GM12878 (cell line): ENCODE data around the gene CDX1. TPM values are rescaled to one million over a fixed set of nuclear protein-coding genes. Genes with fewer than 3 reads are reported as not detected.

Experiments used
- ATAC-seq: fragments of 200-7000 bp; cut with Tn5 transposase; 3 replicates; pipeline ENCODE4 v1.9.1; 2020; ENCODE audit warnings: mild to moderate bottlenecking, moderate library complexity
- BruUV-seq: library from RNA; stranded (reverse); fragments of 400-500 nt; replicated peaks from 2 replicates; lab custom pipeline; 2021; lab: Mats Ljungman, UMichigan
- CTCF ChIA-PET: fragments of 300-600 bp; sonication (Branson Sonifier 250); formaldehyde crosslinking; extraction: SDS; loops from one replicate; lab custom pipeline; 2021; ENCODE audit warnings: inconsistent platforms; lab: Yijun Ruan, JAX
- POLR2A ChIA-PET: fragments of 350-600 bp; formaldehyde crosslinking; extraction: SDS; loops from one replicate; lab custom pipeline; 2021; ENCODE audit warnings: inconsistent platforms; lab: Charles Lee
- RAD21 ChIA-PET: fragments of 300-600 bp; sonication (Branson Sonifier 250); formaldehyde crosslinking; loops from one replicate; lab custom pipeline; 2023; ENCODE audit warnings: antibody characterized with exemption; ENCODE audit not compliant: unreplicated experiment; lab: Charles Lee
- SMC1A ChIA-PET: fragments of 300-600 bp; sonication (Branson Sonifier 250); formaldehyde crosslinking; loops from one replicate; lab custom pipeline; 2023; ENCODE audit not compliant: unreplicated experiment, uncharacterized antibody; lab: Charles Lee
- DNase-seq: peaks from one replicate; pipeline ENCODE4 v3.0.0-alpha.2; 2011; ENCODE audit warnings: low read depth, low spot score
- FAIRE-seq: peaks from 3 replicates; lab custom pipeline; 2011; peaks lifted over from hg19 to GRCh38; lab: Jason Lieb, UNC
- H2AFZ ChIP-seq: 2 replicates; pipeline ENCODE4 v1.6.0; 2011; ENCODE audit warnings: low read depth, low read length, control low read depth; ENCODE audit not compliant: control insufficient read depth
- H3K27ac ChIP-seq: 2 replicates; pipeline ENCODE4 v1.5.1; 2011; ENCODE audit warnings: control low read depth; ENCODE audit not compliant: control insufficient read depth, insufficient read depth
- H3K27me3 ChIP-seq, 2 experiments: replicated peaks in 1 of 2; 2 replicates each; pipeline versions ENCODE4 v1.6.0 to v1.6.1; 2011; ENCODE audit warnings: low read length in 1 of 2; ENCODE audit not compliant: control insufficient read depth in 2 of 2, insufficient read depth in 2 of 2
- H3K36me3 ChIP-seq, 2 experiments: 2 replicates each; pipeline ENCODE4 v1.5.1; 2011; ENCODE audit warnings: low read length in 1 of 2; ENCODE audit not compliant: control insufficient read depth in 2 of 2, insufficient read depth in 2 of 2
- H3K4me1 ChIP-seq: 2 replicates; pipeline ENCODE4 v1.6.1; 2011; ENCODE audit warnings: mild to moderate bottlenecking, low read length, moderate library complexity, mixed read lengths; ENCODE audit not compliant: control insufficient read depth, insufficient read depth
- H3K4me2 ChIP-seq: 2 replicates; pipeline ENCODE4 v1.6.0; 2011; ENCODE audit warnings: control low read depth; ENCODE audit not compliant: control insufficient read depth, insufficient read depth
- H3K4me3 ChIP-seq: fragments of 200-600 bp; sonication (generic); 2 replicates; pipeline ENCODE4 v1.5.1; 2016
- H3K79me2 ChIP-seq: 2 replicates; pipeline ENCODE4 v1.6.0; 2011; ENCODE audit warnings: low read length; ENCODE audit not compliant: control insufficient read depth, insufficient read depth
- H3K9ac ChIP-seq: 2 replicates; pipeline ENCODE4 v1.8.0; 2011; ENCODE audit warnings: low read length, control low read depth, mixed read lengths; ENCODE audit not compliant: control insufficient read depth, insufficient read depth
- H3K9me3 ChIP-seq: replicated peaks from 3 replicates; pipeline ENCODE4 v1.5.1; 2011; ENCODE audit warnings: mild to moderate bottlenecking, low read length; ENCODE audit not compliant: control insufficient read depth, insufficient read depth
- H4K20me1 ChIP-seq: 2 replicates; pipeline ENCODE4 v1.6.0; 2011; ENCODE audit not compliant: control insufficient read depth, insufficient read depth
- HDAC6 ChIP-seq: fragments of 200-600 bp; sonication (generic); IDR thresholded peaks from one replicate; pipeline ENCODE4 v1.8.0; 2017; ENCODE audit warnings: antibody characterized with exemption; ENCODE audit not compliant: unreplicated experiment
- MXI1 ChIP-seq: fragments of 150-350 bp; IDR thresholded peaks from 2 replicates; pipeline ENCODE4 v1.6.1; 2011; ENCODE audit warnings: low read depth, mild to moderate bottlenecking, inconsistent platforms, low read length, improper control_type of control experiment
- WGBS: methylation state at CpG from one replicate; pipeline ENCODE4 v1.1.6; 2016; ENCODE audit warnings: low lambda C conversion rate; ENCODE audit not compliant: insufficient replicate concordance, insufficient coverage; ENCODE audit errors: missing lambda C conversion rate; 5-methylcytosine and 5-hydroxymethylcytosine counted together
- in situ Hi-C: fragments of 300-500 bp; cut with MboI; formaldehyde crosslinking; loops from 9 replicates; pipeline ENCODE4 v1.14.3; 2018; ENCODE audit warnings: mixed read lengths
- intact Hi-C: fragments of 100-400 bp; cut with micrococcal nuclease; formaldehyde crosslinking; loops from one replicate; pipeline ENCODE4 v1.14.2; 2022; ENCODE audit not compliant: unreplicated experiment
- polyA plus RNA-seq, 11 experiments: library from polyadenylated mRNA; depleted of rRNA in 4 of 11; unstranded in 6 of 11; stranded (reverse) in 5 of 11; fragments of >200 nt; fragmentation: Nextera tagmentation in 4 of 11; fragmentation: Illumina TruSeq in 1 of 11; extraction: Ambion mirVana in 4 of 11; extraction: Trizol in 1 of 11; gene quantifications; 1 replicate in 1 of 11; 2 replicates in 10 of 11; pipeline versions ENCODE4 v1.2.1 to v1.2.3, GENCODE V29; 2011 to 2016; ENCODE audit warnings: inconsistent platforms in 2 of 11, missing spikeins in 2 of 11, low read depth in 1 of 11
- total RNA-seq, 4 experiments: library from RNA; depleted of rRNA in 3 of 4; stranded (reverse); fragments of >200 nt in 3 of 4; fragmentation: Illumina TruSeq in 1 of 4; extraction: Trizol in 1 of 4; gene quantifications; 2 replicates each; pipeline versions ENCODE4 v1.2.1 to v1.2.3, GENCODE V29; 2013 to 2021
- TF ChIP-seq, protein P1 (sequence below): fragments of 450-650 bp; IDR thresholded peaks from 2 replicates; pipeline ENCODE4 v1.6.1; 2018; ENCODE audit warnings: borderline replicate concordance, mild to moderate bottlenecking; ENCODE audit not compliant: partially characterized antibody

Gene CDX1
- total and polyA plus RNA-seq, 10 of the 15 experiments (the other 5 are each of a cell fraction or from before 2014, with no cell fraction given) = not detected

DNA sequence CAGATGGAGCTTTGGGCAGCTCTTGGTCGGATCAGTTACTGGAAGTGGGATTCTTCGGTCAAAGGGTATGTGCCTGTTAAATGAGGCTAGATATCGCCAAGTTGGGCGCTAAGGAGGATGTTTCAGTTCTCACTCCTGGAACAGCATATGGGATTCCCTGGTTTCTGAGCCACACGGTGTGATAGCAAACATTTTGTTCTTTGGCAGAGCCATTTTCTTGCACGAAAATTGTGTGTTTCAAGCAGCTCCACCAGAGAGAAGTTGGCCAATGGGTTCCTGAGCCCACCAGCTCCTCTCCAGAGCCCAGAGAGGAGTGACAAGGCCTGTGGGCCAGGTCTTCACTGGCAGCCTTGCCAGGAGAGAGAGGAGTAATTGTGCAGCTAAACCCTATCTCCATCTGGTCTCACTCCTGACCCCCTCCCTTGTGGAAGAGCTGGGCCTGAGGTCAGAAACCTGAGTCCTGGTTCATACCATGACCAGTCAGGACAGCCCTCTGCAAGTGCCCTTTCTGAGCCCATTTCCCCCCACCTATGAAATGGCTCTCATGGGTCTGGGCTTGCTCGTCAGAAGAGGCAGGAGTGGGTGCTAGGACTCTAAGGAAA is 12.5 kb downstream of the CDX1 start:
- Histone ChIP-seq H3K27ac (no peak overlapping the region), H3K79me2 (no peaks in the 10 kb centered on the region), H3K4me2 (no peak overlapping the region), H4K20me1 (no peaks in the 10 kb centered on the region), H2AFZ (no peak overlapping the region), H3K36me3 (no peaks in the 10 kb centered on the region), H3K4me1 (no peaks in the 10 kb centered on the region), H3K27me3 (no peaks in the 10 kb centered on the region; a peak in 2 of 4 replicates), H3K4me3 (no peak overlapping the region), H3K9me3 (no peaks in the 10 kb centered on the region), H3K9ac (no peak overlapping the region)
- no TSS peak for BruUV-seq
- DNase-seq (no peak), ATAC-seq (no peak), FAIRE-seq (no peak)
- SMC1A ChIA-PET = interaction anchor here (0.7 to 1.2 kb wide), 3 partner anchors 11 to 281 kb away, joined by 3 read pairs; no protein-coding TSS in a partner anchor
- intact Hi-C loops = no loop called here
- RAD21 ChIA-PET = interaction anchor here (1.3 kb wide), 1 partner anchor 14 kb away, joined by 3 read pairs; no protein-coding TSS in a partner anchor
- CTCF ChIA-PET = interaction anchor here (0.7 to 9.3 kb wide), 5 partner anchors 17 to 145 kb away, joined by 3 to 68 read pairs (median 3); no protein-coding TSS in a partner anchor
- 45% methylated on average over 7 of the region's 7 CpGs for WGBS
- in situ Hi-C loops = no loop called here
- no peak for TF ChIP-seq MXI1
- TF ChIP-seq HDAC6 = no peak
- TF ChIP-seq, protein P1, sequence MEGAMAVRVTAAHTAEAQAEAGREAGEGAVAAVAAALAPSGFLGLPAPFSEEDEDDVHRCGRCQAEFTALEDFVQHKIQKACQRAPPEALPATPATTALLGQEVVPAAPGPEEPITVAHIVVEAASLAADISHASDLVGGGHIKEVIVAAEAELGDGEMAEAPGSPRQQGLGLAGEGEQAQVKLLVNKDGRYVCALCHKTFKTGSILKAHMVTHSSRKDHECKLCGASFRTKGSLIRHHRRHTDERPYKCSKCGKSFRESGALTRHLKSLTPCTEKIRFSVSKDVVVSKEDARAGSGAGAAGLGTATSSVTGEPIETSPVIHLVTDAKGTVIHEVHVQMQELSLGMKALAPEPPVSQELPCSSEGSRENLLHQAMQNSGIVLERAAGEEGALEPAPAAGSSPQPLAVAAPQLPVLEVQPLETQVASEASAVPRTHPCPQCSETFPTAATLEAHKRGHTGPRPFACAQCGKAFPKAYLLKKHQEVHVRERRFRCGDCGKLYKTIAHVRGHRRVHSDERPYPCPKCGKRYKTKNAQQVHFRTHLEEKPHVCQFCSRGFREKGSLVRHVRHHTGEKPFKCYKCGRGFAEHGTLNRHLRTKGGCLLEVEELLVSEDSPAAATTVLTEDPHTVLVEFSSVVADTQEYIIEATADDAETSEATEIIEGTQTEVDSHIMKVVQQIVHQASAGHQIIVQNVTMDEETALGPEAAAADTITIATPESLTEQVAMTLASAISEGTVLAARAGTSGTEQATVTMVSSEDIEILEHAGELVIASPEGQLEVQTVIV = no peak
- POLR2A ChIA-PET = interaction anchor here (0.6 kb wide), 1 partner anchor 87 kb away, joined by 4 read pairs; no protein-coding TSS in a partner anchor
